Measurements from ENCODE around the gene HCN2. TPM values are rescaled to one million over a fixed set of nuclear protein-coding genes. Genes with fewer than 3 reads are reported as not detected.
A peak's percentile ranks its signal among the peaks of the same experiment; 100 is the strongest.

Gene HCN2
- total and polyA plus RNA-seq, 9 of the 15 experiments (the other 6 are each of a cell fraction or from before 2014, with no cell fraction given) = 0.29 to 4.2 (median 0.82) TPM; not detected in 2

- TF ChIP-seq GTF2F1 (IDR thresholded peaks at IDR 0.05; ENCODE audit: low read depth, low read length) (no peak), RBM39 (optimal IDR thresholded peaks at IDR 0.05; ENCODE audit: low read depth, low read length) (no peak), FOXK2 (conservative IDR thresholded peaks at IDR 0.05 in 1 of 2, IDR thresholded peaks at IDR 0.05 in 1 of 2; ENCODE audit: low read depth in 2 of 2) (no peak), ZBTB12 (CRISPR knock-in tag; IDR thresholded peaks at IDR 0.05) (no peak), CTCF (IDR thresholded peaks at IDR 0.05 in 2 of 3, conservative IDR thresholded peaks at IDR 0.05 in 1 of 3; ENCODE audit: insufficient read depth in 2 of 3, low read depth in 1 of 3, low read length in 3 of 3) (no peak), ZNF41 (CRISPR knock-in tag; conservative IDR thresholded peaks at IDR 0.05) (no peak), EHMT2 (IDR thresholded peaks at IDR 0.05) (no peak), ZNF75A (CRISPR knock-in tag; IDR thresholded peaks at IDR 0.05) (no peak), STAT5B (CRISPR knock-in tag; IDR thresholded peaks at IDR 0.05) (no peak), DIDO1 (tag; IDR thresholded peaks at IDR 0.05; ENCODE audit: low read depth) (no peak), POLR3G (IDR thresholded peaks at IDR 0.05; ENCODE audit: extremely low read depth, insufficient read length, insufficient replicate concordance) (no peak), PTRF (tag; IDR thresholded peaks at IDR 0.05) (no peak), PHF21A (IDR thresholded peaks at IDR 0.05; ENCODE audit: borderline replicate concordance, low read depth) (no peak), ZNF197 (CRISPR knock-in tag; IDR thresholded peaks at IDR 0.05; ENCODE audit: low read depth) (no peak), ARHGAP35 (IDR thresholded peaks at IDR 0.05; ENCODE audit: partially characterized antibody) (no peak), XRCC3 (IDR thresholded peaks at IDR 0.05) (no peak), TRIM25 (IDR thresholded peaks at IDR 0.05; ENCODE audit: borderline replicate concordance) (no peak), TRIM24 (IDR thresholded peaks at IDR 0.05) (peak; percentile 96), MTA3 (IDR thresholded peaks at IDR 0.05; ENCODE audit: borderline replicate concordance) (0 out of 2 replicates have a peak, but pooled peaks have one; percentile 25), STAG1 (CRISPR knock-in tag; IDR thresholded peaks at IDR 0.05; ENCODE audit: borderline replicate concordance) (no peak), RNF219 (CRISPR knock-in tag; IDR thresholded peaks at IDR 0.05) (no peak)
- TF ChIP-seq, protein P1, sequence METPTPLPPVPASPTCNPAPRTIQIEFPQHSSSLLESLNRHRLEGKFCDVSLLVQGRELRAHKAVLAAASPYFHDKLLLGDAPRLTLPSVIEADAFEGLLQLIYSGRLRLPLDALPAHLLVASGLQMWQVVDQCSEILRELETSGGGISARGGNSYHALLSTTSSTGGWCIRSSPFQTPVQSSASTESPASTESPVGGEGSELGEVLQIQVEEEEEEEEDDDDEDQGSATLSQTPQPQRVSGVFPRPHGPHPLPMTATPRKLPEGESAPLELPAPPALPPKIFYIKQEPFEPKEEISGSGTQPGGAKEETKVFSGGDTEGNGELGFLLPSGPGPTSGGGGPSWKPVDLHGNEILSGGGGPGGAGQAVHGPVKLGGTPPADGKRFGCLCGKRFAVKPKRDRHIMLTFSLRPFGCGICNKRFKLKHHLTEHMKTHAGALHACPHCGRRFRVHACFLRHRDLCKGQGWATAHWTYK (CRISPR knock-in tag; IDR thresholded peaks at IDR 0.05) = no peak
Measured at GRCh38 chr19:566403-566802, 23.3 kb upstream of the HCN2 start (continued).
